GM18861 (cell line): ENCODE measurements around the gene PLXNA4.

ENCODE experiments used
- ATAC-seq: cut with Tn5 transposase; IDR thresholded peaks from one replicate; pipeline ENCODE4 v1.9.1; 2021; ENCODE audit not compliant: unreplicated experiment

The PLXNA4 gene

GRCh38 chr7:132250480-132251326 is 325.6 kb downstream of the PLXNA4 start:
- no peak for ATAC-seq

- ATAC-seq = no peak
These were observed 326.9 kb downstream of the PLXNA4 start for GRCh38 chr7:132249256-132249971.

- ATAC-seq = no peak
These were observed 327.4 kb downstream of the PLXNA4 start for GRCh38 chr7:132248841-132249240.

GRCh38 chr7:132247995-132248618 is 328.2 kb downstream of the PLXNA4 start:
- no peak for ATAC-seq

- no peak for ATAC-seq
These were observed 329.7 kb downstream of the PLXNA4 start for GRCh38 chr7:132246591-132246990.

GRCh38 chr7:132245539-132245938 is 330.7 kb downstream of the PLXNA4 start:
- no peak for ATAC-seq

GRCh38 chr7:132244903-132245480 is 331.3 kb downstream of the PLXNA4 start:
- no peak for ATAC-seq

GRCh38 chr7:132243463-132243862 is 332.8 kb downstream of the PLXNA4 start:
- no peak for ATAC-seq

GRCh38 chr7:132243051-132243450 is 333.2 kb downstream of the PLXNA4 start:
- ATAC-seq = no peak

GRCh38 chr7:132242192-132242812 is 334.0 kb downstream of the PLXNA4 start:
- ATAC-seq = no peak

GRCh38 chr7:132240821-132241422 is 335.3 kb downstream of the PLXNA4 start:
- ATAC-seq = no peak

GRCh38 chr7:132240262-132240661 is 336.0 kb downstream of the PLXNA4 start:
- ATAC-seq = no peak

GRCh38 chr7:132239422-132239994 is 336.8 kb downstream of the PLXNA4 start:
- ATAC-seq = no peak

GRCh38 chr7:132234711-132235110 is 341.6 kb downstream of the PLXNA4 start:
- ATAC-seq = no peak

GRCh38 chr7:132232406-132232805 is 343.9 kb downstream of the PLXNA4 start:
- no peak for ATAC-seq

- ATAC-seq = no peak
These were observed 345.8 kb downstream of the PLXNA4 start for GRCh38 chr7:132230462-132230861.

GRCh38 chr7:132228240-132228639 is 348.0 kb downstream of the PLXNA4 start:
- no peak for ATAC-seq

GRCh38 chr7:132226957-132227290 is 349.3 kb downstream of the PLXNA4 start:
- ATAC-seq = no peak

GRCh38 chr7:132226046-132226956 is 350.0 kb downstream of the PLXNA4 start:
- ATAC-seq = no peak
